GM21423 (cell line): ENCODE data around the gene GGTLC2.
"Not testable (repeated sequence)": the region's sequence is repeated elsewhere in the genome, so short reads cannot be mapped to it uniquely, and the experiment has no call there.

ENCODE experiments used
- ATAC-seq: cut with Tn5 transposase; IDR thresholded peaks from one replicate; pipeline ENCODE4 v1.9.1; 2021; ENCODE audit warnings: mild to moderate bottlenecking, moderate library complexity; ENCODE audit not compliant: unreplicated experiment

GGTLC2 gene

GRCh38 chr22:22644314-22644713, at the start of gene GGTLC2:
Gene GGTLC2 (plus strand): TSS chr22:22644614. CDS start chr22:22646346, 1,732 bp downstream.
- ATAC-seq: not testable (repeated sequence)

- no peak for ATAC-seq
Measured at GRCh38 chr22:22595001-22595835, 49.2 kb upstream of the GGTLC2 start.

DNA sequence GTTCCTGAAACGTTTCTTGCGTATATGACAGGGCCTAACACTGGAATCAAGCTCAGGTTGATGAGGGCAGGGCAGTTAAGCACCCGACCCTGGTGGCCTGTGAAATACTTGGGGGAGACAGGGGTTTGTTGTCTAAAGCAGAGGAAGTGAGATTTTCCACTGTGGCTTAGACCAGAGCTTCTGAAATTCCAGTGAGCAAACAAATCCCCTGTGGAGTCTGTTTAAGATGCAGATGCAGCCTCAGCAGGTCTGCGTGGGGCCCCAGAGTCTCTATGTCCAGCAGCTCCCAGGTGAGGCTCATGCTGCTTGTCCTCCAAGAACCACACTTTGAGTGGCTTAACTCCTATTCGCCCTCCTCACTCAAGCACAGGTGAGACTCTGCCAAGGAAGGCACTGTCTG, 46.3 kb upstream of the GGTLC2 start:
- ATAC-seq: no peak

DNA sequence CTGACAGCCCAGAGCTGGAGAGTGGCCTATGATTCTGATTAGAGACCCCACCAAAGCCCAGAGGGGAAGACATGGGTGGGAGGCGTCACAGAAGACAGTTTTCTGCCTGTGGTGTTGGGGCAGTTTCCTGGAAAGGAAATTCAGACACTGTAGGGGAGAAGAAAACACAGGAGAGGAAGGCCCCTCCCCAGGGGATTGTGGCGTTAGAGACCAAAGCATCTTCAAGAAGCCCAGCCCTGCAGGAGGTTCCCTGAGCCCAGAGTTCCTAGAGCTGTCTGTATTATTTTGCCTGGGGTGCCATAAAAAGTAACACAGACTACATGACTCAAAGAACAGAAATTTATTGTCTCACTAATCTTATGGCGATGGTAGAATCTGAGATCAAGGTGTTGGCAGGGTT, 45.2 kb upstream of the GGTLC2 start:
- no peak for ATAC-seq

DNA sequence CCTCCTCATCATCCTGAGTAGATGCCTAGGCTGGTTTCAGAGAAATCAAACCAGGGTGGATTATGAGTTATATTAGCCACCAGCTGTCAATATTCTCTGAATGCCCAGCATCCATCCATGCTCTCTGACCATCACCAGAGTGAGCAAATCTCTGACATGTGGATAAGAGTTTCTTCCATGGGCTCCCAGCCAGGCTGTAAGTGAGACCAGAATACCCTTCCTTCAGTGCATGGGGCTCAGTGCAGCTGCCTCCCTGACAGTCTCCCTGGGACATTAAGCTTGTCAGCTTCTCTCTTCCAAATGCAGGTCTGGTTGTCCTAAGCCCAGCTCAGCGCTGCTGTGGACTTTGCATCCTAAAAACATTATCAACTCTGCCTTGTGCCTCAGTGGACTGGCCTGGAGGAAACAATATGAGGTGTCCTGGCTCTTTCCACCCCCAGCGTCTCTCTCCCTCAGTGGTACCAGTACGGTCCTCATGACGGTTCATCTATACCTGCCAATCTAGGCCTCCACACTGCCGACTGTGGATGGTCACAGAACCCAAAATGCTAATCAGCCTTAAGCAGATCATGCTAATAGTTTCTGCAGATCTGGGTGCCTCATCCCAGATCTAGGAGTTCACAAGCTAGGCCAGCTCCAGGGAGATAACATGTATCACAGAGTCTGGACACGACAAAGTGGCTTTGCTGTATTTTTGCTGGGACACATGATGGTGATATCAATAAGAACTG, 43.7 kb upstream of the GGTLC2 start:
- no peak for ATAC-seq

DNA sequence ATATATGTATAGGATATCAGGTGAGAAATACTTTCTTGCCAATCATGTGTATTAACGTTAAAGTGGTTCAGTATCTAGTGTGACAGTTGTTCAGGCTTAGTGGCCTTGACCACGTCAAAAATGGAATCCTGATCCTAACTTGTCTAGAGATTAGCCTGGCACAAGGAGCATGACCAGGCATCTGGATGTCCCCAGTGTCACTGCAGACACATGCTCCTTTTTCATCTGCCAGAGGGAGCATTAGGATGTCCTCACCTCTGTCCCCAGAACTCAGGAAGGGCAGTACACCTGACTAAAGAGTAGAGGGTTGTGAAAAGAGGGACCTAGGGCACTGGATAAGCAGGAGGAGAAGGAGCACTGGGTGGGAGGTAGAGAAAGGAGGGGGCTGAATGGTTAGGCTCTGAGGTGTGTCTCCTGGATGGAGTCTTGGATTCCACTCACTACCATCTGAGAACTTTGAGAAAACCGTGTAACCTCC, 40.9 kb upstream of the GGTLC2 start:
- no peak for ATAC-seq

DNA sequence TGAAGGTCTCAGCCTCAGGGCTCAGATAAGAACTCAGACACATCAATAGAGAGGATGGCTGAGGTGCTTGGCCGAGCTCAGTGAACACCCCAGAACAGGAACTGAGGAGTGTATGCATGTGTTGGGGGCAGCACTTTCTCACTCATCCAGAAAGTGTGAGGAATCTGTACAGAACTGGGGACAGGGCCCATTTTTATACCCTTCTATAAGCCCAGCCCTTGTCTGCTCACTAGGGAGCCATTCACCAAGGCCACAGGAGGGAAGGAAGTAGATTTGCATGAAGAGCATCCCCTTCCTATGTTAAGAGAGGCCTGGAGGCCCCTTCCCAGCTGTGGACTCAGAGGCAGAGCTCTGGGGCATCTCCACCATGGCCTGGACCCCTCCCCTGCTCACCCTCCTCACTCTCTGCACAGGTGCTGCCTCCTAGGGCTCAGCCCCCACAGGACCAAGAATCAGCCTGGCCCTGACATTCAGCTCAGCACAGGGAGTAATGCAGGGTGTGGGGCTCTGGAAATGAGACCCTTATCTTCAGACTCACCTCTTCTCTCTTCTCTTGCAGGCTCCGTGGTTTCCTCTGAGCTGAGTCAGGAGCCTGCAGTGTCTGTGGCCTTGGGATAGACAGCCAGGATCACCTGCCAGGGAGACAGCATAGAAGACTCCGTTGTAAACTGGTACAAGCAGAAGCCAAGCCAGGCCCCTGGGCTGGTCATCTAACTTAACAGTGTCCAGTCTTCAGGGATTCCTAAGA, 39.9 kb upstream of the GGTLC2 start:
- ATAC-seq: no peak

DNA sequence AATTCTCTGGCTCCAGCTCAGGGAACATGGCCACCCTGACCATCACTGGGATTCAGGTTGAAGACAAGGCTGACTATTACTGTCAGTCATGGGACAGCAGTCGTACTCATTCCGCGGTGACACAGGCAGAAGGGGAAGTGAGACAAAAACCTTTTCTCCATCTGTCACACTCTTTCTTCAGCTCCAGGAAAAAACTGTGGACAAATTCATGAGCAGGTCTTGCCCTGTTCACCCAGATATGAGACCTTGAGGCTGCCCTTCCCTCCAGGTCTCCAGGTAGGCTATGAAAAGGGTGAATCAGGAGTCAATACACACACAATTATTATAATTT, 39.4 kb upstream of the GGTLC2 start:
- ATAC-seq: no peak

DNA sequence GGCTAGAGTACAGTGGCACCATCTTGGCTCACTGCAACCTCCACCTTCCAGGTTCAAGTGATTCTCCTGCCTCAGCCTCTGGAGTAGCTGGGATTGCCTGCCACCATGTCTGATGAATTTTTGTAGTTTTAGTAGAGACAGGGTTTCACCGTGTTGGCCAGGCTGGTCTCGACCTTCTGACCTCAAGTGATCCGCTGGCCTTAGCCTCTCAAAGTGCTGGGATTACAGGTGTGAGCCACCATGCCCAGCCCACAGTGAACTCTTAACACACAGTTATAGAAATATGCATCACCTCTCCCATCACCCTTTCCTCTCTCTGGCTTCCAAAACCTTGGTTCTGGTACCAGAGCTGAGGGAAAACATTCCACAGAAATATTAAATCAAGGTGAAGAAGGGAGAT, 36.4 kb upstream of the GGTLC2 start:
- ATAC-seq: not testable (repeated sequence)

- no peak for ATAC-seq
Measured at GRCh38 chr22:22609291-22609690, 35.1 kb upstream of the GGTLC2 start.

DNA sequence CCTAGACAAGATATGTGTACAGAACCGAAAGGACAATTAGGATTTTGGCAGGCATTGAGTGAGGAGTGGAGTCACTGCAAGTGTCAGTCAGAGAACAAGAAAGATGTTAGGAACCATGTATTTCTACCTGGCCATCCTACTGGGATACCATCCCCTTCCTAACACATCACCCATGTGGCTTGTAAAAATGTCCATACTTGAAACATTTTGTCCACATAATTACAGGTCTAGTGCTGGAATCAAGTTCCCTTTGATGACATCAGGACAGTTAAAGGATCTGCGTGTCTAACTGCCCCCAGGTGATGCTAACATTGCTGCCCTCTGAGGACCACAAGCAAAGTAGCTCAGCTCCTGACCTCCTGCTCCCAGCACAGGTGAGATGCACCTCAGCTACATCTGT, 31.9 kb upstream of the GGTLC2 start:
- no peak for ATAC-seq

DNA sequence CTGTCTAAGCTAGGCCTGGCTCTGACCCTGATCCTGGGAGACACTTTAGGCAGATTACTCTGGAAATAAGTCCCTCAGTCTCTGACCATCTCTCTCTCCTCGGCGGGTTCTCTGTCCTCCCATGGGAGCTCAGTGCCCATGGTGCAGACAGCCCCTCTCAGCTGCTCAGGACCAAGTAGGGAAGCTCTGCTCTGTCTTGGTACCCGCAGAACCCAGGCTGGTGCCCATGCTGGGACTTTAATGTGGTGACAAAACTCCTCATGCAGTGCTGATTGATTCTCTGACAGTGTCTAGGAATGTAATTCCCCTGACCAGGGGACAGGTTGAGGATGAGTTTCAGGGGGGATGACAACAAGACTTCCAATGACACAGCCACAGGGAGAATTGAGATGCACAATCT, 30.3 kb upstream of the GGTLC2 start:
- ATAC-seq: no peak

DNA sequence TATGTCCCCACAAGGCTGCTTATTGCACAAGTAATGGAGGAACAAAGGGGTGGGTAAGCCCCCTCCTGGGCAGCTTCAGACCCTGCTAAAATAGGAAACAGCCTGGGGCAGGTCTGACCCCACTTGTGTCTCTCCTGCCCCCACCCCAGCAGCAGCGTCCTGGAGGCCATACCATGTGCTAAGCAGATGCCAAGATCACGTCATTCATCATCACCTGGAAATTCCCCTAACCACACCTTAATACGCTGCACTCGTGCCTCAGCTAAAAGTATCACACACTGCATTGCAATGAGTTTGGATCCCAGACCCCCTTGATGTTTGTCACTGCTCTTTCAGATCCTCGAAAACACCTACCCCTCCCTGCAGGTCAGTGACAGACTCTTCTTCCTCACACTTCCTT, 27.8 kb upstream of the GGTLC2 start:
- no peak for ATAC-seq

- ATAC-seq: no peak
Measured at GRCh38 chr22:22618448-22618847, 26.0 kb upstream of the GGTLC2 start.

DNA sequence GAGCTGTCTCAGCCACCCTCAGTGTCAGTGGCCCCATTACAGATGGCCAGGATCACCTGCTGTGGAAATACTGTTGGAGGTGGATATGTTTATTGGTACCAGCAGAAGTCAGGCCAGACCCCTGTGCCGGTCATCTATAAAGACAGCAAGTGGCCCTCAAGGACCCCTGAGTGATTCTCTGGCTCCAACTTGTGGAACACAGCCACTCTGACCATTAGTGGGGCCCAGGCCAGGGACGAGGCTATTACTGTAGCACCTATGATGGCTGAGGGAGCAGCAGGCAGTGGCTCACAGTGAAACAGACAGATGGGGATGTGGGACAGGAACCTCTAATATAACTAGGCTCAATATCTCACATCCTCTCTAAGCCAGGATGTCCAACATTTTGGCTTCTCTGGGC, 25.5 kb upstream of the GGTLC2 start:
- no peak for ATAC-seq

DNA sequence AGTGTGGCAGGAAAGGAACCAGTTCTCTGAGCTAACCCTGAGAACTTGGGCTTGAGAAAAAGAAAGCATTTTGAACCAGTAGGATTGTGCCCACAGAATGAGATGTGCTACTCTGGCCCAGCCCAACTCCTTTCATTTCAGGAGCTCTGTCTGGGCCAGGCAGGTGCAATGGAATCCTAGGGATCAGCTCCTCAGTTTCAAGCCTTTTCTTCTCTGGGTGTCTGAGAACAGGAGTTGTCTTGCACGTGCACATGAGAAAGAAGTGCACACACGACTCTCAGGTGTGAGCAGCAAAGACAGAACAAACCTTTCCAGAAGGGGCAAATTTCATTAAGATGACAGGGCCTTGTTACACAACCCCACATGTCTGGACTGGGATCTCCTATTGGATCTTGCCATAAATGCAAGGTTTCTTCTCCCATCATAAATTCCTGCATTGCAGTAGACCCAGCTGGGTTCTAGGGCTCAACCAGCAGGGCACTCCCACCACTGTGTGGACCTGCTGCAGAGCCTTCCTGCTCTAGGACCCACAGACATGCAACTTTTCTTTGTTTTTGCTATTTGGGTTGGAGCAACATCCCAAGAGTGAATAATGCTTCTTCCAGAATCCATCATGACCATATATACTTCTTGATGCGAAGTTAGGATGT, 24.5 kb upstream of the GGTLC2 start:
- no peak for ATAC-seq

GRCh38 chr22:22628546-22629495, 15.6 kb upstream of the GGTLC2 start:
- ATAC-seq: not testable (repeated sequence)

DNA sequence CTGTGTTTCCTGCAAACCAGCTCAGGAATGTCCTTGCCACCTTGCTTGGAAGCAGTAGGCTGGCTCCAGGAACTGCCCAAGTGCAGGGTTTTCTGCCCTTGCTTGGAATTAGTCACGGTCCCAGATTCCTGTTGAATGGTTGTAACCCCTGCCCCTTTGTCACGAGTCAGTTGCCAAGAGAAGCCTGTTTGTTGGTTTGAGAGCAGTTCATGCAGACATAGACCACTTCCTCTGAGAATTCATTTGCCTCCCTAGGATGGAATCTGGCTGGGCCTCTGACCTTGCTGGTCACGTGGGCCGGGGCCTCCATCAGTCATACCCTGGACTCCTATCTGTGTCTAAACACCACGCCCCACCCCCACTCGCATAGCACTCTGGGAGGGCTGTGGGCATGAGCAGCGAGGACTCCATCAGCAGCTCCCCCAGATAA, 13.2 kb upstream of the GGTLC2 start:
- not testable (repeated sequence) for ATAC-seq

DNA sequence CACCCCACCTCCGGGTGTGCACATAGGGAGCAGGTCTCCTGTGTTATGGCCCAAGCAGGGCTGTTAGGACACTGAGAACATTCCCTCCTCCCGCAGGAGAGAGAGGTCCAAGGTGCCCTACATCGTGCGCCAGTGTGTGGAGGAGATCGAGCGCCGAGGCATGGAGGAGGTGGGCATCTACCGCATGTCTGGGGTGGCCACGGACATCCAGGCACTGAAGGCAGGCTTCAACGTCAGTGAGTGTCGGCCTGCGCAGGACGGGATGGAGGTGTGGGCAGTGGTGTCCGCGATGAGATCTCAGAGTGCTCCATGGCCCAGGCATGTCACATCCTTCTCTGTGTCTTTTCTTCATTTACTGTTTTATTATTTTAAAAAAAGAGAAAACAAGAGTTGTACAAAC, 12.2 kb upstream of the GGTLC2 start:
- ATAC-seq: not testable (repeated sequence)

- ATAC-seq: not testable (repeated sequence)
Measured at GRCh38 chr22:22633533-22633932, 10.9 kb upstream of the GGTLC2 start.
